HG02852 (cell line): ENCODE measurements around the gene TMEM150A.
A peak's percentile ranks its signal among the peaks of the same experiment; 100 is the strongest.
"Not testable (repeated sequence)": the region's sequence is repeated elsewhere in the genome, so short reads cannot be mapped to it uniquely, and the experiment has no call there.

Source experiments
- ATAC-seq: cut with Tn5 transposase; IDR thresholded peaks from one replicate; pipeline ENCODE4 v1.9.1; 2021; ENCODE audit warnings: mild to moderate bottlenecking, moderate library complexity; ENCODE audit not compliant: unreplicated experiment

Gene TMEM150A

DNA sequence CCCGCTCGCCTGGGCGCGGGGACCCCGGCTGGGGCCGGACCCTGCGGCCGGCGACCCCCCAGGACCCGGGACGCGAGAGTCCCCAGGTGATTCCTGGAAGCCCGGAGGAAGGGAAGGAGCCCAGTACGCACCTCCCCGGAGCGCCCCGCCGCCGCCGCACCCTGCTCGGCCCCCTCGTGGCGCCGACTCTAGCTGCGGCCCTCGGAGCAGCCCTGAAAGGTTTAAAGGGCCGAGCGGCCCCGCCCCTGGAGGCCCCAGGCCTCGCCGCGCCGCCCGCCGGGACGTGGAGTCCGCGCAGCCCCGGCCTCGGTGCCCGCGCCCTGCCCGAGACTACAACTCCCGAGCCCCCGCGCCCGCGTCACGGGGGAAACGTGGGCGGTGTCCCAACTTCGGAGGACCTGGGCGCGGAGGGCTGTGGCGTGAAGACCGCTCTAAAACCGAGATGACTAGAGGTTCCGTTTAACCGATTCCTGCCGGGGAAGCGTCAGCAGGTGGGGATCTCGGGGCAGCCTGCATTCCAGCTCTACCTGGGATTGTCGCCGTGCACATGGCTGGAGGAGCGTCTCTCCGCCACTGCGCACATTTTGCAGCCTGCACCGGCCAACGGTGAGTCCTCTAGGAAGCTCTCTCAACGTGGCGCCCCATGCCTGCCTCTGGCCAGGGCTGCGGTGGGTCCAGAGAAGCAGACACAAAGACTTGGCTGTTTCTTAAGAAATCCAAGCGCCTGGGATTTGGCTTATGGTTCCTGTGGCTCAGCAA is at the start of gene TMEM150A:
Gene TMEM150A (minus strand): TSS at position 223 of the 759 bp plus-strand sequence. CDS start 750 bp downstream, outside the sequence.
- peak; percentile 95 for ATAC-seq

DNA sequence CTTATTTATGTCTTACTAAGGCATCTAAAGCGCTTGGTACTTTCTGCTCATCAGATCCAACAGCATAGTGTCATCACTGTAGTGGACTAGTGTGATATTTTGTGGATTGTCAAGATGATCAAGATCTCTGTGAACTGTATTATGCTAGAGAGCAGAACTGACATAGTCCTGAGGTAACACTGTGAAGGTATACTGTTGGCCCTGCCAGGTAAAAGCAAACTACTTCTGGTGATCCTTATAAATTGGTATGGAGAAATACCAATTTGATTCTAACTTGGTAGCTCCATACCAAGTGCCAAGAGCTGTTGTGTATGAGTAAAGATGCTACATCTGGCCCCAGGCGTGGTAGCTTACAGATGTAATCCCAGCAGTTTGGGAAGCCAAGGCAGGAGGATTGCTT is 49.6 kb upstream of the TMEM150A start:
- ATAC-seq, result no peak

- no peak for ATAC-seq
Observed at GRCh38 chr2:85651097-85651496, 48.6 kb upstream of the TMEM150A start.

- no peak for ATAC-seq
Observed at GRCh38 chr2:85650456-85650855, 48.0 kb upstream of the TMEM150A start.

GRCh38 chr2:85649201-85650190 is 47.0 kb upstream of the TMEM150A start:
- ATAC-seq, result no peak

DNA sequence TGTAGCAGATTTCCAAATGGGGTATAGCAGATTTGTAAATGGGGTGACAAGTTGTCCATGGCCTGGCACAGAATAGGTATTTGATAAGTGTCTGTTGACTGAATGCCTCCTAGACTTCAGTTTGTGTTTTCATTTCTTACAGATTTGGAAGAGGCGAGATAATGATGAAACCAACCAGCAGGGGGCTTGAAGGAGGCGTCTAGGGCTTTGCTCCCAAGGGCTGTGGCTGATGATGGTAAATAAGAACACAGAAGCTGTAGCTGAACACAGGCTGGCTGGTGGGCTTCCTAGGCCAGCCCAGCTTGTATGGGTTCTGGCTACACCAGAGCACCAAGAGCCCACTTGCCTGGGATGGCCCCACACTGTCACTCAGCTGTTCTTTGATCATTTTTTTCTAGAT is 46.1 kb upstream of the TMEM150A start:
- no peak for ATAC-seq

DNA sequence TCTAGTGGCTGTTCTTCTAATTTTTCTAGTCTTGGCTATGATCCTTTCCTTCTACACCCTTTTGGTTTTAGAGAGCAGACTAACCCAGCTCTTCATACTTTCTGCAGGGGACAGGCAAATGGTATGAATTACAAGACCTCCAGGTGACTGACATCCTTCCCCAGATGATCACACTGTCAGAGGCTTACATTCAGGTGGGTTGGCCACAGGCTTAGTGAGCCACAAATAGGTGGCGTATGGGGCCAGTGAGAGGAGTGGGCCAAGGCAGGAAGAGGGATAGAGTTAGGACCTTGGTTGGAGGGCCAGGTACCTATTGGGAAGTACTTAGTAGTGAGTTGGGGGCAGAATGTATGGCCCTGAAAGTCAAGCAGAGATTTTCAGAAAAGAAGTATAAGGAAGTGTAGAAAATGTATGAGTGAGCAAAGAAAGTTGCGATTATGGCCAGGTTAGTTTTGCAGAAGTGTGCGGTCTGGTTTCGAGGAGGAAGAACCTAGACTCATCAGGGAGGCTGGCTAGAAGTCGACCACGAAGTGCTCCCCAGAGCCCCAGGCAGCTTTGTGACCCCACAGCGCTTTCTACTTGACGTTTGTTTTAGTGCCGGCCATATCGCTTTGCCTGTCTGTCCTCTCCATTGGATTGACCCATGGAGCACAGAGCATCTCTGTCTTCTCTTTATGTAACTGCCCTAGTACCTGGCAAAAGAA is 45.5 kb upstream of the TMEM150A start:
- peak; percentile 80 for ATAC-seq

DNA sequence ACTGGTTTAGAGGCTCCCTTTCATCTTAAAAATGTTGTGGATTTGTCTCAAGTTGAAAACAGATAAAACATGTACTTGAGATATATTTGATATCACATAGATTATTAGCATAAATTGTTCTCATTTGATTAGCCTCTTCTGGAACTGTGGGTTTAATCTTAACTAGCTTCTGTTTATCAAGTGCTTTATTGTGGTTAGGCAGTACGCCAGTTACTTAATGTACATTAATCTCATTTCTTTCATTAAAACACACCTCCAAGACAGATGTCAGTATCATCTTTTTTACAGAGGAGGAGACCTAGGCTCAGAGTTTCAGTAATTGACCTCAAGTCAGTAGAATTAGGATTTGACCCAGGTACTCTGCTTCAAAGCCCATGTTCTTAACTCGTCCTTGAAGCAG is 43.7 kb upstream of the TMEM150A start:
- no peak for ATAC-seq

GRCh38 chr2:85644909-85645308 is 42.4 kb upstream of the TMEM150A start:
- no peak for ATAC-seq

GRCh38 chr2:85642725-85643124 is 40.2 kb upstream of the TMEM150A start:
- ATAC-seq, result peak; percentile 90

- ATAC-seq, result no peak
Observed at GRCh38 chr2:85635636-85636035, 33.1 kb upstream of the TMEM150A start.

DNA sequence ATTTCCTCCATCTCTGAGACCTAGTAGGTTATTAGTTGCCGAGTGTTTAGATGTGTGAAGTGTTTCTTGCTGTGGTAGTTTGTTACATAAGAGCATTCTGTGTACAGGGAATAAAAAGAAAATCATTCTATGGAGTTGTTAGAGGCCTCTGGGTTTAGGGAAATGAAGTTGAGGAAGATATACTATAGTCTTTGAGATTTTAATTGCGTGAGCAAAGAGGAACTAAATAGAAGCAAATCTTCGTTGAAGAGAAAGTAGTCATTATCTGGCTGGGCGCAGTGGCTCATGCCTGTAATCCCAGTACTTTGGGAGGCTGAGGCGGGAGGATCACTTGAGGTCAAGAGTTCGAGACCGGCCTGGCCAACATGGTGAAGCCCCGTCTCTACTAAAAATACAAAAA is 32.5 kb upstream of the TMEM150A start:
- no peak for ATAC-seq

DNA sequence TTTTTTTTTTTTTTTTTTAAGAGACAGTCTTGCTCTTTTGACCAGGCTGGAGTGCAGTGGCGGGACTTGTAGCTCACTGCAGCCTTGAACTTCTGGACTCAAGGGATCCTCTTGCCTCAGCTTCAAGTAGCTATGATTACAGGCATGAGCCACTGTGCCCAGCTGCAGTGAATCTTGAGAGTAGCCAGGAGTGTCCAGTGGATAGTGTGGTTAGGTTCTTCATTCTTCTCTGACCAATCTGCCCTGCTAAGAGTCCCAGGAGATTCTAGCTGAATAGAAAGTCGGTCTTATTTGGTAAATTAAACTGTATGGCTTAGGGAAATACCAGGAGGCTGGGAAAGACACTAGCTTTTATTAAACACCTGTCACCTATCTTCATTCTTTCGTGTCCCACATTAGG is 28.8 kb upstream of the TMEM150A start:
- no peak for ATAC-seq

DNA sequence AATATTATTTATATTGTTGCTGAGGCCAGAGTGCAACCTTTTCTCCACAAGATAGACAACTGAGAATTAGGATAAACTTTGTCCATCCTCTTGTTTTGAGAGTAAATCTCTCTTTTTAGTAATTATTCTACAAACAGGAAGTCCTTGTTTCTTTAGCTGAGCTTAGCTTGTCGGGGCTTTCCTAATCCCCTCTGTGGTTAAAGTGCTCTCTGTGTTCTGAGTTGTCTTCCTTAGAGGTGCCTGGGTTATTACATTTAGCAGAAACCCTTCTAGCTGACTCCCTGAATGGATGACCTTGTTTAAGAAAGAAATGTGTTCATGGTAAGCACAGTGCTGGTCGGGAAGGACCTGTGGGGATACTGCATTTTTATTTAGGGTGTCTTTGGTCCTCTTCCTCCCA is 26.2 kb upstream of the TMEM150A start:
- no peak for ATAC-seq

DNA sequence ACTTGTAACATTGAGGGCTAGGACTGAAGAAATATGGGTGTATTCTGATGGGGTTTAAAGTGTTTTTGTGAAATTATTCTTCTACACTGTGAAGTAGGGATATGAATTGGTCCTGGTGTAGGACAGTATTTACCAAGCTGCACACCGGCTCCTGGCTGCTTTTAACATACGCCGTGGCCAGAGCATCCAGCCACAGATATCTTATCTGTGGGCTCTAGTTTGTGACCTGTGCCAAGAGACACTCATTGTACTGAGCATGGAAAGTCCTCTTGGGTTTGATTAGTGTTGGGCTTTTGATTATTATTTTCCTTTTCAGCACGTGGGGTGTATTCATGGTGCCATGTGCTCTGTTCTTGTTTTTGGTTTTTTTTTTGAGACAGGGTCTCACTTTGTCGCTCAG is 21.5 kb upstream of the TMEM150A start:
- ATAC-seq, result no peak

DNA sequence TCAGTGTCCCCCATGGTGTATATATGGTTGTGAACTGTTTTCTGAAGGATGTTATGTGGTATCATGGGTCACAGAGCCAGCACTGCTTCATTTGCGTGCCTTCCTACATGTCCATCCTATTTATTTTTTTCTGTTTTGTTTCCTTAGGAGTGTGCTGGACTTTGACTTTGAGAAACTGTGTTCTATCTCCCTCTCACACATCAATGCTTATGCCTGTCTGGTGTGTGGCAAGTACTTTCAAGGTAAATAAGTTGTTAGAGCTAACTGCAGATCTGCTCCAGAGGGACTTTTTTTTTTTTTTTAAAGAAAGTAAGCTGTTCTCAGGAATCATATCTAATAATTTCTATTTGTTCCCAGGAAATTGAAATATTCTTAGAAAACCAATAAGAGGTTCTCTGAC is 18.8 kb upstream of the TMEM150A start:
- ATAC-seq, result no peak

DNA sequence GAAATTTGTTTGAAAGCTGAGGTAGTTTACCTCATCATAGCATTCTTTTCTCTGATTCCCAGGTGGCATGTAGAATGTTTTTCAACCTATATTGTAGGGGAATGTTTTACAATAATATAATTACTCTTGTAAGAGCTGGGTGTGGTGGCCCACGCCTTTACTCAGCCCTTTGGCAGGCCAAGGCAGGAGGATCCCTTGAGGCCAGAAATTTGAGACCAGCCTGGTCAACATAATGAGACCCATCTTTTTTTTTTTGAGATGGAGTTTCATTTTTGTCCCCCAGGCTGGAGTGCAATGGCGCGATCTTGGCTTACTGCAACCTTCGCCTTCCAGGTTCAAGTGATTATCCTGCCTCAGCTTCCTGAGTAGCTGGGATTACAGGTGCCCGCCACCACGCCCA is 17.1 kb upstream of the TMEM150A start:
- no peak for ATAC-seq

DNA sequence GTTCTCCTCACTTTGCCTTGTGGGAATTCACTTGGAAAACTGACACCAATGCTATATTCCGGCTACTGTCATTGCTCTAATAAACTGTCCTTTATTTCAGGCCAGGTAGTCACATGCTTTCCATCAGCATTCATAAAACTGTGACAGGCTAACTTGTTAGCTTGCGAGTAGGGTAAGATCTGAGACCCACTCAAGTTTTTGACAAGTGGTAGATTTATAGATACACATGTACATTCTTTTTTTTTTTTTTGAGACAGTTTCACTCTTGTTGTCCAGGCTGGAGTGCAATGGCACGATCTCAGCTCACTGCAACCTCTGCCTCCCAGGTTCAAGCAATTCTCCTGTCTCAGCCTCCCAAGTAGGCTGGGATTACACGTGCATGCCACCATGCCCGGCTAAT is 15.2 kb upstream of the TMEM150A start:
- not testable (repeated sequence) for ATAC-seq

DNA sequence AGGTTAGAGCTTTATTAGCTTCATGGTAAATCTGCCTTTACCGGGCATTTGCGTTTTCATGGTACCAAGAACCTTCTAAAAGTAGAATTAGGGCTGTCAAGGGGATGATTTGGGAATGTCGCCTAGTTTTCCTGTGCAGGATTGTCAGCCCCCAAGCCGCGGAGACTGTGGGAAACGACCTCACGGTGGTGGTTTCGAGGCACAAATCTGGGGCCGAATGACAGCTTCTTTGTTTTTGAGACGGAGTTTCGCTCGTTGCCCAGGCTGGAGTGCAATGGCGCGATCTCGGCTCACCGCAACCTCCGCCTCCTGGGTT is 12.9 kb upstream of the TMEM150A start:
- ATAC-seq, result no peak

DNA sequence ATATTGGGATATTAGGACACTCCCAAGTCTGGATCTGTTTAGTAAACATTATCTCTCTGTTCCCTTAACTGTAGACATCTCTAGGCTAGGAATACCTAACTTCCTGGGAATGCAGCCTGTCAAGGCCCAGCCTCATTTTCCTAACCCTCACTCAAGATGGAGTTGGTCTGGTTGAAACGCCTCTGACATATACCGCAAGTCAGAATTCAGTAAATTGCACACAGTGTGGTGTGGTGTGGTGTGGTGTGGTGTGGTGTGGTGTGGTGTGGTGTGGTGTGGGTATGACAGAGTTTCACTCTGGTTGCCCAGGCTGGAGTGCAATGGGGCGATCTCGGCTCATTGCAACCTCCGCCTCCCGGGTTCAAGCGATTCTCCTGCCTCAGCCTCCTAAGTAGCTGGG is 12.3 kb upstream of the TMEM150A start:
- ATAC-seq, result not testable (repeated sequence)

GRCh38 chr2:85613717-85614515 is 11.4 kb upstream of the TMEM150A start:
- no peak for ATAC-seq
